GF-D8 (cell line): ENCODE results near the gene TIGD3.
"Not testable (repeated sequence)": the region's sequence is repeated elsewhere in the genome, so short reads cannot be mapped to it uniquely, and the experiment has no call there.

ENCODE experiments used
- DNase-seq: peaks from one replicate; lab custom pipeline; 2025; lab: John Stamatoyannopoulos, UW

Gene TIGD3

GRCh38 chr11:65327021-65327420 lies 27.5 kb upstream of the TIGD3 start:
- no peak for DNase-seq

GRCh38 chr11:65329478-65329877 lies 25.1 kb upstream of the TIGD3 start:
- DNase-seq, result no peak

GRCh38 chr11:65329944-65330403 lies 24.6 kb upstream of the TIGD3 start:
- peak; percentile 66 for DNase-seq

- no peak for DNase-seq
Observed at GRCh38 chr11:65330544-65330943, 24.0 kb upstream of the TIGD3 start.

- not testable (repeated sequence) for DNase-seq
Observed at GRCh38 chr11:65332591-65332990, 22.0 kb upstream of the TIGD3 start.

GRCh38 chr11:65334696-65335295 lies 19.8 kb upstream of the TIGD3 start:
- DNase-seq, result no peak

- no peak for DNase-seq
Observed at GRCh38 chr11:65338676-65339075, 15.9 kb upstream of the TIGD3 start.

- DNase-seq, result no peak
Observed at GRCh38 chr11:65340226-65340625, 14.3 kb upstream of the TIGD3 start.

- no peak for DNase-seq
Observed at GRCh38 chr11:65341856-65342255, 12.7 kb upstream of the TIGD3 start.

- no peak for DNase-seq
Observed at GRCh38 chr11:65351511-65351910, 3.0 kb upstream of the TIGD3 start.

- no peak for DNase-seq
Observed at GRCh38 chr11:65352783-65353182, 1.8 kb upstream of the TIGD3 start.

- DNase-seq, result no peak
Observed at GRCh38 chr11:65353376-65353775, 1.2 kb upstream of the TIGD3 start.

GRCh38 chr11:65353900-65354264 lies 669 bp upstream of the TIGD3 start:
- no peak for DNase-seq

- DNase-seq, result peak; percentile 44
Observed at GRCh38 chr11:65355013-65355775, 643 bp downstream of the TIGD3 start.

- no peak for DNase-seq
Observed at GRCh38 chr11:65355776-65356393, 1.3 kb downstream of the TIGD3 start.

- no peak for DNase-seq
Observed at GRCh38 chr11:65356394-65356972, 1.9 kb downstream of the TIGD3 start.

- no peak for DNase-seq
Observed at GRCh38 chr11:65357856-65358356, 3.4 kb downstream of the TIGD3 start.

- peak; percentile 5 for DNase-seq
Observed at GRCh38 chr11:65362320-65362931, 7.9 kb downstream of the TIGD3 start.

- DNase-seq, result no peak
Observed at GRCh38 chr11:65362966-65363365, 8.4 kb downstream of the TIGD3 start.

GRCh38 chr11:65363770-65364169 lies 9.2 kb downstream of the TIGD3 start:
- DNase-seq, result no peak

GRCh38 chr11:65366340-65366773 lies 11.8 kb downstream of the TIGD3 start:
- DNase-seq, result peak; percentile 65

- no peak for DNase-seq
Observed at GRCh38 chr11:65370659-65371049, 16.1 kb downstream of the TIGD3 start.
